GM23248 (cell line): ENCODE results near the gene GGACT. TPM values are rescaled to one million over a fixed set of nuclear protein-coding genes. Genes with fewer than 3 reads are reported as not detected.
"Not testable (repeated sequence)": the region's sequence is repeated elsewhere in the genome, so short reads cannot be mapped to it uniquely, and the experiment has no call there.

Source experiments
- DNase-seq: peaks from one replicate; pipeline ENCODE4 v3.0.0-alpha.2; 2015
- H2AFZ ChIP-seq: fragments of 200-600 bp; sonication (generic); 2 replicates; pipeline ENCODE4 v1.6.1; 2016; ENCODE audit warnings: antibody characterized with exemption
- H3F3A ChIP-seq: fragments of 200-600 bp; sonication (generic); 2 replicates; pipeline ENCODE4 v1.6.1; 2016; ENCODE audit warnings: mild to moderate bottlenecking, antibody characterized with exemption, mixed run types; ENCODE audit not compliant: insufficient read depth
- H3K27ac ChIP-seq: fragments of 200-600 bp; sonication (generic); 2 replicates; pipeline ENCODE4 v1.5.1; 2016; ENCODE audit warnings: mild to moderate bottlenecking
- H3K27me3 ChIP-seq: fragments of 200-600 bp; sonication (generic); replicated peaks from 2 replicates; pipeline ENCODE4 v1.6.1; 2016; ENCODE audit warnings: mild to moderate bottlenecking; ENCODE audit not compliant: insufficient read depth
- H3K36me3 ChIP-seq: fragments of 200-600 bp; sonication (generic); 2 replicates; pipeline ENCODE4 v1.6.1; 2016; ENCODE audit warnings: low read depth, mild to moderate bottlenecking
- H3K4me1 ChIP-seq: fragments of 200-600 bp; sonication (generic); 2 replicates; pipeline ENCODE4 v1.6.1; 2016; ENCODE audit warnings: mild to moderate bottlenecking; ENCODE audit not compliant: insufficient read depth
- H3K4me2 ChIP-seq: fragments of 200-600 bp; sonication (generic); one replicate; pipeline ENCODE4 v1.6.1; 2016; ENCODE audit warnings: mild to moderate bottlenecking; ENCODE audit not compliant: unreplicated experiment
- H3K4me3 ChIP-seq: fragments of 200-600 bp; sonication (generic); 2 replicates; pipeline ENCODE4 v1.5.1; 2016; ENCODE audit warnings: mild to moderate bottlenecking
- H3K79me2 ChIP-seq: fragments of 200-600 bp; sonication (generic); 2 replicates; pipeline ENCODE4 v1.6.1; 2016; ENCODE audit warnings: mild to moderate bottlenecking; ENCODE audit not compliant: insufficient read depth
- H3K9ac ChIP-seq: fragments of 200-600 bp; sonication (generic); 2 replicates; pipeline ENCODE4 v1.6.1; 2016; ENCODE audit warnings: mild to moderate bottlenecking
- H3K9me2 ChIP-seq: fragments of 200-600 bp; sonication (generic); 2 replicates; pipeline ENCODE4 v1.6.1; 2016; ENCODE audit warnings: mixed run types, mild to moderate bottlenecking, moderate library complexity; ENCODE audit not compliant: insufficient read depth
- H3K9me3 ChIP-seq: fragments of 200-600 bp; sonication (generic); one replicate; pipeline ENCODE4 v1.6.1; 2017; ENCODE audit warnings: low read depth
- H4K20me1 ChIP-seq: fragments of 200-600 bp; sonication (generic); 2 replicates; pipeline ENCODE4 v1.6.0; 2016; ENCODE audit not compliant: insufficient read depth
- EZH2 ChIP-seq: fragments of 200-600 bp; sonication (generic); IDR thresholded peaks from 2 replicates; pipeline ENCODE4 v1.6.1; 2018; ENCODE audit warnings: antibody characterized with exemption, mild to moderate bottlenecking; ENCODE audit not compliant: insufficient read depth, poor library complexity, severe bottlenecking
- EZH2phosphoT487 ChIP-seq: fragments of 200-600 bp; sonication (generic); IDR thresholded peaks from 2 replicates; pipeline ENCODE4 v1.6.1; 2018; ENCODE audit warnings: antibody characterized with exemption, moderate library complexity, mild to moderate bottlenecking, low read depth; ENCODE audit not compliant: insufficient read depth
- WGBS, 2 experiments: methylation state at CpG; one replicate each; pipeline ENCODE4 v1.1.6; 2015 to 2017; ENCODE audit warnings: low lambda C conversion rate in 2 of 2, low coverage in 1 of 2; ENCODE audit errors: missing lambda C conversion rate in 2 of 2; 5-methylcytosine and 5-hydroxymethylcytosine counted together
- in situ Hi-C: fragments of 300-500 bp; cut with MboI; formaldehyde crosslinking; loops from 2 replicates; pipeline ENCODE4 v1.15.0; 2020
- polyA plus RNA-seq: library from polyadenylated mRNA; unstranded; fragments of >200 nt; fragmentation: Nextera tagmentation; extraction: Ambion mirVana; gene quantifications from 2 replicates; pipeline ENCODE4 v1.2.1, GENCODE V29; 2016
- total RNA-seq: library from RNA; depleted of rRNA; stranded (reverse); fragments of >200 nt; shearing (Covaris generic); gene quantifications from 2 replicates; pipeline ENCODE4 v1.2.3, GENCODE V29; 2014

GGACT gene
- total and polyA plus RNA-seq, 2 experiments from 2014 or later, result 1.6 to 5.7 TPM

DNA sequence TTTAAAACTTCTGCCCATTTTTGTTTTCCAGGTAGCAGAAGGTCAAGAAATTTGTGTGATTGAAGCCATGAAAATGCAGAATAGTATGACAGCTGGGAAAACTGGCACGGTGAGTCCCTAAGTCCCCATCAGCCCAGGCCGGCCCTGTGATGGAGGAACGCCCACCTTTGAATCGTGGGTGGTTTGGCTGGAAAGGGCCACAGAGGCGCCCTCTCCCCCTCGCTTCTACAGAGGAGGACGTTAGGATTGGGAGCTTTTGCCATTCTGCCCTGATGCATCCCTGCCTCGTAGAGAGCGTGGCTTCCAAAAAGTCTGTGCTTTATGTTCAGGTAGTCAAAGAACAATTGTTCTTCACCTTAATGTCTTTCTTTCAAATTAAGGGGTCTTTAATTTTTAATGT lies 60.9 kb downstream of the GGACT start:
- H2AFZ ChIP-seq, result no peak overlapping the region
- TF ChIP-seq EZH2 (no peak), EZH2phosphoT487 (no peak)
- H3K4me3 ChIP-seq, result no peak overlapping the region
- 89 to 93% methylated on average over 9 of the region's 9 CpGs for WGBS, 2 experiments
- H3K36me3 ChIP-seq, result no peaks in the 10 kb centered on the region
- no peak overlapping the region for H3K9ac ChIP-seq
- no peak overlapping the region for H3K27ac ChIP-seq
- H3K9me3 ChIP-seq, result no peaks in the 10 kb centered on the region
- H4K20me1 ChIP-seq, result no peaks in the 10 kb centered on the region
- no peak overlapping the region for H3K4me2 ChIP-seq
- H3K79me2 ChIP-seq, result no peaks in the 10 kb centered on the region
- no peak for DNase-seq
- no peaks in the 10 kb centered on the region for H3K27me3 ChIP-seq
- no peaks in the 10 kb centered on the region for H3K4me1 ChIP-seq
- no peaks in the 10 kb centered on the region for H3F3A ChIP-seq
- H3K9me2 ChIP-seq, result no peaks in the 10 kb centered on the region
- in situ Hi-C loops, result no loop called here

DNA sequence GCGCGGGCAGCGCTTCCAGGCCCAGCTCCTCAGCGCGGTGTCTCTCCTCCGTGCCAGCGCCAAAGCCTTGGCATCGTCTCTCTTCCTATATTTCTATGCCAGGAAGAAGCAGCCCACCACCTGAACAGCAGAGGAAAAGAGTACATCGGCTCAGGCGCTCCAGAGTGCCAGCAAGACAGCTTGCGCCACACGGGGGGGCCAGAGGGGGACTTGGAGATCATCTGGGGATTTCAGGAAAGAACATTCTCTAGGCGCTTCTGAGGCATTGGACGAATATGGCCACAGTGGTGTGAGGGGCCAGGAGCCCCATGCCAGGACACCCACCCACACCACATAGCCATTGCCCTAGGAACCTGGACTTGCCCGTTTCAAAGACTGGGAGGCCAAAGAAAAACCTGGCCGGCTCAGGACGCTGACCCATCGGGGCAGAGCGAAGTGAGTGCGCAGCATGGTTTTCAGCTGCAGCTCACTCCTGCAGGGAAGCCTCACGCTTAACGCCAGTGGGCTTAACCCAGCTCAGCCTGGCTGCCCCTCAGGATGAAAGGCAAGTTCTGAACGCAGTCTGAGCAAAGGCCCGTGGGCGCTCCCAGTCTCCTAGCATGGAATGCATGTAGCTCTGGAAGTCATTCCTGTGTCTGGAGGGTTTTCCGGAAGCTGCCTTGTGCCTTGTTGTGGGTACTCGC lies 62.1 kb downstream of the GGACT start:
- Histone ChIP-seq H3K4me1 (no peaks in the 10 kb centered on the region), H3K9ac (no peak overlapping the region), H3K79me2 (no peaks in the 10 kb centered on the region), H3K9me3 (no peaks in the 10 kb centered on the region), H3K4me2 (no peak overlapping the region), H3K27me3 (no peaks in the 10 kb centered on the region), H3K27ac (no peak overlapping the region), H3F3A (no peaks in the 10 kb centered on the region), H4K20me1 (no peaks in the 10 kb centered on the region), H2AFZ (no peak overlapping the region), H3K4me3 (no peak overlapping the region), H3K9me2 (no peaks in the 10 kb centered on the region), H3K36me3 (no peaks in the 10 kb centered on the region)
- in situ Hi-C loops, result no loop called here
- no peak for TF ChIP-seq EZH2phosphoT487
- no peak for TF ChIP-seq EZH2
- WGBS, 2 experiments, result 78 to 80% methylated on average over 27 of the region's 27 CpGs
- no peak for DNase-seq

DNA sequence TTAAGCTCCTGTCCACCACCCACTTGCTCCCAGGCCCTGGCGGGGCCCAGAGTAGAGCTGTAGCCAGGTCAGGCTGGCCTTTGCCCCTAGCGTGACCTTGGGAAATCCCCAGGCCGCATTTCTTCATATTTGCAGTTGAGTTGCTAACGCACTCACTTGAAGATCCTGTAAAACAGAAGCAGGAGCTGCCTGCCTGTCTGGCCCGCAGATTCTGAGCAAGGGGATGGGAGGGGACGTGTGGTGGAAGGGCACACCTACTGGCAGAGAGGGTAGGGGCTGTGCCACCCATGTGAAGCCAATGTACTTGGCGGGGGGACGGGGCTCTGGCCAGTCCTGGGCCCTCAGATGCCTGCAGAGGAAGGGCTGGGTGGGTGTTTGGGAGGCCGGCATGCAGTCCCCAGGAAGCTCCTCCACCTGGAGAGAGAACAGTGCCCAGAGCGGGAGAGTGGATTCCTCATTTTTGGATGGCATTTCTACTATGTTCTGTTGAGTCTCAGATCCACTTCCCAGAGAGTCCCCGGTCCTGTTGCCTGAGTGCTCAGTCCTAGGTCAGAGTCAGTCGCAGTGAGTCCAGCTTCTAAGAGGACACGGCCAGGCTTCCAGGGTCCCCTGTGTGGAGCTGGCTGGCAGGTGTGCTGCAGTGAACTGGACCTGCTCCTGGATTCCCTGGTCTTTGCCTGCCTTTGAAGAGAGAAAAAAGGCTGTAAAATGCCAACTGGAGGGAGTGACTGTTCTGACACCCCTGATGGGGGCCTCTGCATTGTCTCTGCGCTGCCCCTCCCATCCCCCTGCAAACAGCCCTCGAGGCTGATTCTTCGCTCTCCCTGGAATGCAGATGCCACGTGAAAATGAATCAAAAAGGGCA lies 62.9 kb downstream of the GGACT start:
- no peak overlapping the region for H3K4me3 ChIP-seq
- WGBS, 2 experiments, result 82 to 84% methylated on average over 16 to 17 of the region's 17 CpGs
- H3K9me3 ChIP-seq, result no peaks in the 10 kb centered on the region
- in situ Hi-C loops, result no loop called here
- no peaks in the 10 kb centered on the region for H3K36me3 ChIP-seq
- H2AFZ ChIP-seq, result no peak overlapping the region
- no peaks in the 10 kb centered on the region for H3K9me2 ChIP-seq
- H3K79me2 ChIP-seq, result no peaks in the 10 kb centered on the region
- H3F3A ChIP-seq, result no peaks in the 10 kb centered on the region
- no peaks in the 10 kb centered on the region for H4K20me1 ChIP-seq
- no peak for DNase-seq
- no peaks in the 10 kb centered on the region for H3K27me3 ChIP-seq
- H3K9ac ChIP-seq, result no peak overlapping the region
- H3K4me1 ChIP-seq, result no peaks in the 10 kb centered on the region
- TF ChIP-seq EZH2, result no peak
- TF ChIP-seq EZH2phosphoT487, result no peak
- no peak overlapping the region for H3K27ac ChIP-seq
- H3K4me2 ChIP-seq, result no peak overlapping the region

DNA sequence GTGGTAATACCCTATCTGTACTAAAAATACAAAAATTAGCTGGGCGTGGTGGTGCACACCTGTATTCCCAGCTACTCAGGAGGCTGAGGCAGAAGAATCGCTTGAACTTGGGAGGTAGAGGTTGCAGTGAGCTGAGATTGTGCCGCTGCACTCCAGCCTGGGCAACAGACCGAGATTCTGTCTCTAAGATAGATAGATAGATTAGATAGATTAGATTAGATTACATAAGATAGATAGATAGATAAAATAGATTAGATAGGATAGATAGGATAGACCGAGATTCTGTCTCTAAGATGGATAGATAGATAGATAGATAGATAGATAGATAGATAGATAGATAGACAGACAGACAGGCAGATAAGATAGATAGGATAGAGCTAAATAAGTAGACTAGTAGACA lies 63.9 kb downstream of the GGACT start:
- H3K4me3 ChIP-seq, H2AFZ ChIP-seq, H3K4me2 ChIP-seq, H4K20me1 ChIP-seq, DNase-seq, H3K27ac ChIP-seq, H3K36me3 ChIP-seq, H3K9me3 ChIP-seq, H3K4me1 ChIP-seq, H3K9me2 ChIP-seq, H3K79me2 ChIP-seq, H3F3A ChIP-seq, H3K27me3 ChIP-seq, H3K9ac ChIP-seq: not testable (repeated sequence)
- WGBS, 2 experiments, result 89 to 93% methylated on average over 5 of the region's 5 CpGs
- in situ Hi-C loops, result loop anchor here (25.0 kb wide), 1 partner anchor 287 kb away; no protein-coding TSS in a partner anchor
